Urothelium cell line (cell line): ENCODE data around the gene TDRD1.

Experiments
- DNase-seq: peaks from one replicate; pipeline ENCODE4 v3.0.0; 2011; ENCODE audit warnings: low spot score, mixed read lengths
- FAIRE-seq: peaks from 2 replicates; lab custom pipeline; 2011; peaks lifted over from hg19 to GRCh38; lab: Jason Lieb, UNC

Gene TDRD1

DNA sequence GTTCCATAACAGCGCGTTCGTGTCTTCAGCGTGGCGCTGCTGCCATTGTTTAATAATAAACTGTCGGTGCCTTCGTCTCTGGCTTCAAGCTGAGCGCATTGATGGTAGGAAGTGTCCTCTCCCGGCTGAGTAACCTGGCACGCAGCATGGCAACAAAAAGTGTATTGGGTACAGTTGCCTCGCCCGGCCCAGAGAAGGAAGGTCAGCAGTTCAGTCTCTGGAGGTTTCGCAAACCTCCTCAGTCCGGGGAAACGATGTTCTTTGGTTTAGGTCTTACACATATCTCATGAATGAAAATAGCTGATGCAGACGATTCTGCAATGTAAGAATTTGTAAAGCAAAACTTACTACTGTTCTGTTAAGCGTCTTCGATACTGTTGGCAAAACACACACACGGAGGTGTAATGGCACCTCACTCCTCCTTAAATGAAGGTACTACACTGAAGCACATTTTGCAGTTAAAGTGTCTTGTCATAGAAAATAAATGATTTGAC lies 4.4 kb upstream of the TDRD1 start:
- FAIRE-seq (no peak), DNase-seq (no peak)

DNA sequence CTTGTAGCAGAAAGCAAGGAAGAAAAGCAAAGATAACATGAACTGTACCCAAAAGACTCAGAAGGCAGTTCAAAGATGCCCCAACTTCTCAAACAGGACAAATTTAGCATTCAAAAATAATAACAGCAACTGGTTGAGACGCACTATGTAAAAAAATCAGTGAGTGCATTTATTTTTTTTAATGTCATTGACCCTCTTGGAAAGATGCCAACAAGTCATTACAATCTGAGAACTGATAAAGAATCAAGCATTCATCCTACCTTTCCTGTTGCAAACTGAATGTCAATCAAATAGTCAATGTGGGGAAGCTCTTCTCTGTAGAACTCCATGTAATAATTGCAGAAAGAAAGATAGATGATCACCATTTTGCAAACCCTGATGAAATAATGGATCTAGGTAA lies 3.5 kb upstream of the TDRD1 start:
- FAIRE-seq (no peak), DNase-seq (no peak)

DNA sequence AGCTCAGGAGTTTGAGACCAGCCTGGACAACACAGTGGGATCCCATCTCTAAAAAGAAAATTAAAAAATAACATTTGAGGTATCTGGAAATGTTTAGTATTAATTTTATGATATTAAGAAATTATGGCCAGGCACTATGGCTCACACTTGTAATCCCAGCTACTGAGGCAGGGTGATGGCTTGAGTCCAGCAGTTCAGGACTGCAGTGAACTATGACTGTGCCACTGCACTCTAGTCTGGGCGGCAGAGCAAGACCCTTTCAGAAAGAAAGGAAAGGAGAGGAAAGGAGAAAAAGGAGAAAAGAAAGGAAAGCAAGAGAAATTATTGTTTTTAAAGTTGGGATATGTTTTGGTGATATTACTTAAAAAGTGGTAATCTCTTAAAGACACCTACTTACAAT lies 2.6 kb upstream of the TDRD1 start:
- DNase-seq (no peak), FAIRE-seq (no peak)

DNA sequence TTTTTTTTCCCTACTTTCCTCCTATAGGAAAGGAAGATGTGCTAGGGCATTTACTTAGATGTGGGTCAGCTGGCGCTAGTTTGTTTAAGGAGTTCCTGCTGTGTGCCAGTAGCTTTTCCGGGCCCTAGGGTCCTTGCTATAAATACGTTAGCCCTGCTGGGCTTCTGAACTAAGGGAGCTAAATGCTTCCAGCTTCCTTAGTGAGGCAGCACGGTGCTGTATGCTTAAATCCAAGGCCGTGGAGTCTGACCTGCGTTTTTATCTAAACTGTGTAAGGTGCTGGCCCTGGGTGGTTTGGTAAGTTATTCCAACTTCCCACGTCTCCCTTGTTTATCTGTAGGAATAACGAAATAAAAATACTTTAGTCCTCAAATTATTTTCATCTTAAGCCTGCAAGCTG lies 594 bp downstream of the TDRD1 start:
- DNase-seq (no peak), FAIRE-seq (no peak)

GRCh38 chr10:114180937-114181336 lies 1.8 kb downstream of the TDRD1 start:
- DNase-seq (no peak), FAIRE-seq (no peak)

DNA sequence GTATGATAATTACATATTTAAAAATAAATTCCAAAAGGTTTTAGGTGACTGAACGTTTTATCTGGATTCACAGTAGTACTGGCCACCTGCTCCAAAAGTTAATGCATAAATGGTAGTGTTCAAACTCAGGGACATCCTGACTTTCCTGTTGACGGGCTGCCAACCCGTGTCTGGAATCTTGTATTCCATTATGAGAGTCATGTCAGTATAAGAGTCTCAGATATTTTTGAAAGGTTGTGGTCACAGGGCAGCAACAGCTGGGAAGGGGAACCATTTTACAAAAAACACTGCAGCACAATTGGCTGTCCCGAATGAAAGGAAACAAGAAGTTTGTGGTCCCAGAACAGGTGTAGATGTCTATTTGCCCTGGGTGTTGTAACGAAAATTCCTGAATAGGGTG lies 2.8 kb downstream of the TDRD1 start:
- FAIRE-seq (no peak), DNase-seq (peak; percentile 13)

- DNase-seq (no peak), FAIRE-seq (no peak)
Observed at GRCh38 chr10:114183563-114183962, 4.4 kb downstream of the TDRD1 start.

DNA sequence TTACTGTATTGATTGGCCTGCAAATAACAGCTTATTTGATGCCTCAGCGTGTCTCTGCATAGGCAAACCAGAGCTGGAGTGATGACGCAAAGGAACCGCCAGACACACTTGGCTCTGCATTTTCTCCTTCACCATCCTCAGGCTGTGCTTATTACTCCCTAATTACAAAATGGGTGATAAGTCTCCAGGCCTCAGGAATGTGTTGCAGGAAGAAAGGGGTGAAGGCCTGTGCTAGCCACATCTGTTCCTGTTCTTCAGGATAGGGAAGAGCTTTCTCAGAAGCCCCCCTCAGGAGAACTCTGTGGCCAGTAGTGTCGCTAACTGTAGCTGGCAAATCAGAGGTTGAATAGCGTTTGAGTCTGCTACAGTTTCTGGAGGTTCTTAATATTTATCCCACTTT lies 5.1 kb downstream of the TDRD1 start:
- DNase-seq (no peak), FAIRE-seq (no peak)

GRCh38 chr10:114188001-114188400 lies 8.8 kb downstream of the TDRD1 start:
- no peak for FAIRE-seq
- DNase-seq, result no peak

DNA sequence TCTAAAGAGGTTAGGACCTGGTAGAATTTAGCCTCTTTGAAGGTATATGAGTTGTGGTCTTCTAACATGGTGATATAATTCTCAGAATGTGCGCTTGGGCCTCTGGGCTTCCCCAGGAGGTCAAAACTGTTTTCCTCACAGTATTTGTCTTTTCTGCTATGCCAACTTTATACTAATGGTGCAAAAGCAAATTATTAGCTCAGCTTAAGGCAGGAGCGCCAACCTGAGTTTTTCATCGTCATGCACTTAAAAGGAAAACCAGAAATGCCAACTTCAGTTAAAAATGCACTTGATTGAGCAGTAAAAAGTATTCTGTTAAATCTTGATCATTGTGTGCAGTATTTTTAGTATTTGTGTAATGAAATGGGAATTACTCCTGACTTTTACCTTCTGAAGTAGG lies 9.7 kb downstream of the TDRD1 start:
- FAIRE-seq (no peak), DNase-seq (no peak)

- DNase-seq, result no peak
- no peak for FAIRE-seq
Observed at GRCh38 chr10:114189700-114190099, 10.5 kb downstream of the TDRD1 start.

- no peak for FAIRE-seq
- DNase-seq, result peak; percentile 28
Observed at GRCh38 chr10:114195079-114195478, 15.9 kb downstream of the TDRD1 start.

- DNase-seq, result no peak
- FAIRE-seq, result no peak
Observed at GRCh38 chr10:114199239-114199638, 20.1 kb downstream of the TDRD1 start.

DNA sequence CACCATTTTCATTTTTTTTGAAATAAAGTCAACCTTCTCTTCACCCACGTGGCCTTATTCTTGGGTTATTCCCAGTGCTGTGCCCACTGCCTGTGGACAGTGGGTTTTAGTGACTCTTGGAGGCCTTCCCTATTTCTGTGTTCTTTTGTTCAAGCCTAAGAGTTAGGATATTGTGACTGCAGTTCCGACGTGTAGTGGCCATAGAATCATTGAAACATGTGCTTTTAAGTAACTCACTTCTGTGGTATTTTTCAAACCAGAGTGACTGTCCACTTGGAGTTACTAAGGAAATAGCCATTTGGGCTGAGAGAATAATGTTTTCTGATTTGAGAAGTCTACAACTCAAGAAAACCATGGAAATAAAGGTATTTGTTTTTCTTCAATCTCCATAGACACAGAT lies 23.7 kb downstream of the TDRD1 start:
- DNase-seq, result no peak
- FAIRE-seq, result no peak

- no peak for FAIRE-seq
- no peak for DNase-seq
Observed at GRCh38 chr10:114206902-114207301, 27.7 kb downstream of the TDRD1 start.

- FAIRE-seq (no peak), DNase-seq (no peak)
Observed at GRCh38 chr10:114207349-114207748, 28.2 kb downstream of the TDRD1 start.

DNA sequence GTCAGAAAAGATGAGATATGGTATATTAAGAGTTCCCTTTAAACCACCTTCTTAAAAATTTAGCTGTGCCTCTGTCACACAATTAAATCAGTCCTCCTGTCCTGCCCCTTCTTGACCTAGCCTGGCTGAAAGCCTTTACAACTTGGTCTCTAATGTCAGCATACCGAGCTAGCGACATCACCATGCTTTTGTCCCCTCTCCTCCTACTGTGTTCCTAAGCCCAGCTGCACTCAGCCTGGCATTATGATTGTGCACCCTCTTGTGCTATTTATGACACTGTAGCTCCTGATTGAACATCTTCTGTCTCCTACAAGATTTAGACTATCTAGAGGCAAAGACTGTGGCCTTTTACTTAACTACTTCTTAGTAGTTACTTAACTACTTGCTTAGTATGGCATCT lies 29.2 kb downstream of the TDRD1 start:
- FAIRE-seq (no peak), DNase-seq (peak; percentile 25)

DNA sequence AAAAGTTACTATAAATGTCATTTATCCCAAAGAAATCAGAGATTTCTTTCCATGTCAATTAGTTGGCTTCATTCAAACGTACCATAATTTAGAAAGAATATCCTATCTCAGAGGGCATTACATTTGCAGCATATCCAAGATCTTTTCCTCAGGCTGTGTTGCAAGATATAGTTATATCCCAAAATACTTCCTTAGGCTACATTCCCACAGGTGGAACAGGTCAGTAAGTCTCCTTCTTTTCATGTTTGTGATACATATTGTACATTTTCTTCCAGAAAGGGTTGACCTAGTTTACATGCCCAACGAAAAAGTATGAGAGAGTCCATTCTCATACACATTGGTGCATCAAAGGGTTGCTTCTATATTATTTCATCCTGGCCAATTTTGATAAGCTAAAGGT lies 33.0 kb downstream of the TDRD1 start:
- DNase-seq (no peak), FAIRE-seq (peak; percentile 20)

- no peak for DNase-seq
- no peak for FAIRE-seq
Observed at GRCh38 chr10:114215033-114215432, 35.9 kb downstream of the TDRD1 start.

GRCh38 chr10:114220281-114220680 lies 41.1 kb downstream of the TDRD1 start:
- FAIRE-seq (no peak), DNase-seq (no peak)

GRCh38 chr10:114221235-114221634 lies 42.1 kb downstream of the TDRD1 start:
- DNase-seq, result no peak
- no peak for FAIRE-seq

- FAIRE-seq, result no peak
Observed at GRCh38 chr10:114223066-114223465, 43.9 kb downstream of the TDRD1 start.

DNA sequence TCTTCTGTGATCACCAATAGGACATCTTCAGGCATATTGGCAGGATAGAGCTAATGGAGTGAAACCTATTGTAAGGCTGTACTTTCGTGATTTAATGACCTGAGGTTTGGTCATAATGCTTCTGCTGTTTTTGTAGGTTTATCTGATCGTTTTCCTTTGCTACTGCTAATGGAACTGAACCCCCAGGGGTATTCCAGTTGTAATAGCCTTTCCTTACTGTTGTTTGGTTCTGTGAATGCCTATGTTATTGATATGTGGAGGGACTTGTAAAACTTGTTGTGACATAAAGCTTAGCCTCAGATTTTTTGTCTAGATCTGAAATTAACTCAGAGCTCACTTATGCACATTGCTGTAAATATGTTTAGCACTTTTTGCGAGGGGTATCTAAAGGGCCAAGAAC lies 49.0 kb downstream of the TDRD1 start:
- DNase-seq (no peak), FAIRE-seq (no peak)

More at GRCh38 chr10:114223066-114223465, 43.9 kb downstream of the TDRD1 start:
- DNase-seq, result no peak
